Measurements from ENCODE around the gene FHIT.
"Not testable (repeated sequence)": the region's sequence is repeated elsewhere in the genome, so short reads cannot be mapped to it uniquely, and the experiment has no call there.

Gene FHIT

GRCh38 chr3:61051666-61052065, 199.6 kb downstream of the FHIT start:
- Histone ChIP-seq H3K9me3 (ENCODE audit: insufficient read depth, low read length) (no peaks in the 10 kb centered on the region), H3K27me3 (ENCODE audit: low read length) (no peaks in the 10 kb centered on the region), H4K20me1 (ENCODE audit: low read depth, low read length) (no peaks in the 10 kb centered on the region), H3K4me2 (ENCODE audit: low read depth, low read length, poor library complexity, severe bottlenecking) (no peak overlapping the region), H3K36me3 (ENCODE audit: low read length) (no peaks in the 10 kb centered on the region), H2AFZ (ENCODE audit: low read depth, low read length, severe bottlenecking) (no peak overlapping the region), H3K27ac (ENCODE audit: low read depth, low read length) (no peak overlapping the region), H3K9me2 (replicated peaks; ENCODE audit: insufficient read depth, low read length) (no peaks in the 10 kb centered on the region), H3K9ac (ENCODE audit: low read length) (no peak overlapping the region), H3F3A (ENCODE audit: insufficient read depth) (no peaks in the 10 kb centered on the region), H3K4me3 (ENCODE audit: insufficient read depth, low read length, poor library complexity, severe bottlenecking) (no peak overlapping the region), H3K79me2 (ENCODE audit: insufficient read depth, low read length) (no peaks in the 10 kb centered on the region)
- TF ChIP-seq CTCF (IDR thresholded peaks at IDR 0.05; ENCODE audit: insufficient read depth, low read length, poor library complexity, severe bottlenecking), result no peak
- TF ChIP-seq EZH2phosphoT487 (conservative IDR thresholded peaks at IDR 0.05; ENCODE audit: low read length), result no peak

GRCh38 chr3:61045169-61045568, 206.1 kb downstream of the FHIT start:
- H3K36me3 ChIP-seq (ENCODE audit: low read length); H3K9ac ChIP-seq (ENCODE audit: low read length); H3K27ac ChIP-seq (ENCODE audit: low read depth, low read length); H3K4me2 ChIP-seq (ENCODE audit: low read depth, low read length, poor library complexity, severe bottlenecking); H2AFZ ChIP-seq (ENCODE audit: low read depth, low read length, severe bottlenecking); H3K79me2 ChIP-seq (ENCODE audit: insufficient read depth, low read length); H3K27me3 ChIP-seq (ENCODE audit: low read length); H3K9me2 ChIP-seq (replicated peaks; ENCODE audit: insufficient read depth, low read length); H3F3A ChIP-seq (ENCODE audit: insufficient read depth); H4K20me1 ChIP-seq (ENCODE audit: low read depth, low read length); H3K9me3 ChIP-seq (ENCODE audit: insufficient read depth, low read length); H3K4me3 ChIP-seq (ENCODE audit: insufficient read depth, low read length, poor library complexity, severe bottlenecking): not testable (repeated sequence)

GRCh38 chr3:61043156-61043555, 208.1 kb downstream of the FHIT start:
- H3K9me2 ChIP-seq (replicated peaks; ENCODE audit: insufficient read depth, low read length), result no peaks in the 10 kb centered on the region
- no peaks in the 10 kb centered on the region for H3K36me3 ChIP-seq (ENCODE audit: low read length)
- H3K4me2 ChIP-seq (ENCODE audit: low read depth, low read length, poor library complexity, severe bottlenecking), result no peak overlapping the region
- no peaks in the 10 kb centered on the region for H4K20me1 ChIP-seq (ENCODE audit: low read depth, low read length)
- no peaks in the 10 kb centered on the region for H3K9me3 ChIP-seq (ENCODE audit: insufficient read depth, low read length)
- H3K27me3 ChIP-seq (ENCODE audit: low read length), result no peaks in the 10 kb centered on the region
- no peak overlapping the region for H2AFZ ChIP-seq (ENCODE audit: low read depth, low read length, severe bottlenecking)
- H3F3A ChIP-seq (ENCODE audit: insufficient read depth), result no peaks in the 10 kb centered on the region
- TF ChIP-seq EZH2phosphoT487 (conservative IDR thresholded peaks at IDR 0.05; ENCODE audit: low read length) (no peak), CTCF (IDR thresholded peaks at IDR 0.05; ENCODE audit: insufficient read depth, low read length, poor library complexity, severe bottlenecking) (no peak)
- H3K4me3 ChIP-seq (ENCODE audit: insufficient read depth, low read length, poor library complexity, severe bottlenecking), result no peak overlapping the region
- no peak overlapping the region for H3K9ac ChIP-seq (ENCODE audit: low read length)
- H3K79me2 ChIP-seq (ENCODE audit: insufficient read depth, low read length), result no peaks in the 10 kb centered on the region
- no peak overlapping the region for H3K27ac ChIP-seq (ENCODE audit: low read depth, low read length)

GRCh38 chr3:61040618-61041017, 210.6 kb downstream of the FHIT start:
- Histone ChIP-seq H3K9me3 (ENCODE audit: insufficient read depth, low read length) (no peaks in the 10 kb centered on the region), H3K9ac (ENCODE audit: low read length) (no peak overlapping the region), H3K9me2 (replicated peaks; ENCODE audit: insufficient read depth, low read length) (no peaks in the 10 kb centered on the region), H2AFZ (ENCODE audit: low read depth, low read length, severe bottlenecking) (no peak overlapping the region), H3K4me2 (ENCODE audit: low read depth, low read length, poor library complexity, severe bottlenecking) (no peak overlapping the region), H3K4me3 (ENCODE audit: insufficient read depth, low read length, poor library complexity, severe bottlenecking) (no peak overlapping the region), H3K27me3 (ENCODE audit: low read length) (no peaks in the 10 kb centered on the region), H3F3A (ENCODE audit: insufficient read depth) (no peaks in the 10 kb centered on the region), H3K36me3 (ENCODE audit: low read length) (no peaks in the 10 kb centered on the region), H3K27ac (ENCODE audit: low read depth, low read length) (no peak overlapping the region), H4K20me1 (ENCODE audit: low read depth, low read length) (no peaks in the 10 kb centered on the region), H3K79me2 (ENCODE audit: insufficient read depth, low read length) (no peaks in the 10 kb centered on the region)
- TF ChIP-seq EZH2phosphoT487 (conservative IDR thresholded peaks at IDR 0.05; ENCODE audit: low read length) (no peak), CTCF (IDR thresholded peaks at IDR 0.05; ENCODE audit: insufficient read depth, low read length, poor library complexity, severe bottlenecking) (no peak)
